ENCODE measurements around the gene CCDC92.
A peak's percentile ranks its signal among the peaks of the same experiment; 100 is the strongest.

The CCDC92 gene

GRCh38 chr12:123910057-123910456 is 62.6 kb downstream of the CCDC92 start:
- no peak for DNase-seq (ENCODE audit: low spot score)

GRCh38 chr12:123908884-123909725 is 63.5 kb downstream of the CCDC92 start:
- no peak for DNase-seq (ENCODE audit: low spot score)

- no peak for DNase-seq (ENCODE audit: low spot score)
Measured at GRCh38 chr12:123907726-123908476, 64.7 kb downstream of the CCDC92 start.

GRCh38 chr12:123906711-123907420 is 65.8 kb downstream of the CCDC92 start:
- DNase-seq (ENCODE audit: low spot score), result no peak

- peak; percentile 88 for DNase-seq (ENCODE audit: low spot score)
Measured at GRCh38 chr12:123905319-123905925, 67.2 kb downstream of the CCDC92 start.

GRCh38 chr12:123903301-123904065 is 69.1 kb downstream of the CCDC92 start:
- DNase-seq (ENCODE audit: low spot score), result no peak

- no peak for DNase-seq (ENCODE audit: low spot score)
Measured at GRCh38 chr12:123902821-123903220, 69.8 kb downstream of the CCDC92 start.

- DNase-seq (ENCODE audit: low spot score), result no peak
Measured at GRCh38 chr12:123900871-123901376, 71.7 kb downstream of the CCDC92 start.

GRCh38 chr12:123899368-123899767 is 73.3 kb downstream of the CCDC92 start:
- DNase-seq (ENCODE audit: low spot score), result no peak

GRCh38 chr12:123898673-123899072 is 74.0 kb downstream of the CCDC92 start:
- DNase-seq (ENCODE audit: low spot score), result no peak

GRCh38 chr12:123897221-123897620 is 75.4 kb downstream of the CCDC92 start:
- no peak for DNase-seq (ENCODE audit: low spot score)

- DNase-seq (ENCODE audit: low spot score), result no peak
Measured at GRCh38 chr12:123896767-123897166, 75.9 kb downstream of the CCDC92 start.

GRCh38 chr12:123895451-123895850 is 77.2 kb downstream of the CCDC92 start:
- no peak for DNase-seq (ENCODE audit: low spot score)

- no peak for DNase-seq (ENCODE audit: low spot score)
Measured at GRCh38 chr12:123894823-123895345, 77.7 kb downstream of the CCDC92 start.

GRCh38 chr12:123893276-123893675 is 79.4 kb downstream of the CCDC92 start:
- DNase-seq (ENCODE audit: low spot score), result no peak

GRCh38 chr12:123892853-123893252 is 79.8 kb downstream of the CCDC92 start:
- DNase-seq (ENCODE audit: low spot score), result no peak

GRCh38 chr12:123892180-123892559 is 80.5 kb downstream of the CCDC92 start:
- no peak for DNase-seq (ENCODE audit: low spot score)

- DNase-seq (ENCODE audit: low spot score), result no peak
Measured at GRCh38 chr12:123891516-123892179, 81.0 kb downstream of the CCDC92 start.

- DNase-seq (ENCODE audit: low spot score), result no peak
Measured at GRCh38 chr12:123891011-123891410, 81.6 kb downstream of the CCDC92 start.

GRCh38 chr12:123890536-123890902 is 82.1 kb downstream of the CCDC92 start:
- no peak for DNase-seq (ENCODE audit: low spot score)
